Sigmoid colon (tissue), 4 donors: ENCODE measurements around the gene SEC14L6.

Source experiments
- CTCF ChIP-seq, 4 experiments: fragments of 450-650 bp in 3 of 4; fragments of 200-600 bp in 1 of 4; IDR thresholded peaks; one replicate each; pipeline ENCODE4 v1.5.1; 2016 to 2019; ENCODE audit warnings: antibody characterized with exemption in 4 of 4, mild to moderate bottlenecking in 3 of 4, moderate library complexity in 2 of 4
- EP300 ChIP-seq, 4 donors: sonication (generic); formaldehyde crosslinking; IDR thresholded peaks; one replicate each; pipeline ENCODE4 v1.6.1; 2017; ENCODE audit warnings: antibody characterized with exemption in 4 of 4
- POLR2A ChIP-seq, 2 donors: fragments of 450-650 bp; IDR thresholded peaks; one replicate each; pipeline ENCODE4 v1.6.1; 2016; ENCODE audit warnings: antibody characterized with exemption in 2 of 2, mild to moderate bottlenecking in 2 of 2, moderate library complexity in 2 of 2
- POLR2AphosphoS5 ChIP-seq, 4 donors: sonication (generic); formaldehyde crosslinking; IDR thresholded peaks; one replicate each; pipeline ENCODE4 v1.6.1; 2017; ENCODE audit warnings: antibody characterized with exemption in 4 of 4

GRCh38 chr22:30486118-30486517 is 60.4 kb downstream of the SEC14L6 start:
- TF ChIP-seq POLR2A (IDR thresholded peaks at IDR 0.05) (no peak), CTCF (IDR thresholded peaks at IDR 0.05) (no peak), EP300 (IDR thresholded peaks at IDR 0.05) (no peak), POLR2AphosphoS5 (IDR thresholded peaks at IDR 0.05) (no peak)
